Lower lobe of right lung (tissue), 2 donors: Measurements from ENCODE around the gene ACR. TPM values are rescaled to one million over a fixed set of nuclear protein-coding genes. Genes with fewer than 3 reads are reported as not detected.
"Not testable (repeated sequence)": the region's sequence is repeated elsewhere in the genome, so short reads cannot be mapped to it uniquely, and the experiment has no call there.

ENCODE experiments used
- ATAC-seq, 2 donors: fragments of 200-7000 bp; cut with Tn5 transposase; one replicate each; pipeline ENCODE4 v1.9.1; 2020 to 2022; ENCODE audit warnings: mild to moderate bottlenecking in 2 of 2, moderate library complexity in 2 of 2
- DNase-seq: peaks from one replicate; pipeline ENCODE4 v3.0.0-alpha.2; 2020
- H3K27ac ChIP-seq: fragments of 200-600 bp; one replicate; pipeline ENCODE4 v1.8.0; 2022
- H3K27me3 ChIP-seq: fragments of 200-600 bp; one replicate; pipeline ENCODE4 v1.8.0; 2022; ENCODE audit warnings: low read depth
- H3K36me3 ChIP-seq: fragments of 200-600 bp; one replicate; pipeline ENCODE4 v1.8.0; 2022; ENCODE audit warnings: mild to moderate bottlenecking
- H3K4me1 ChIP-seq: fragments of 200-600 bp; one replicate; pipeline ENCODE4 v1.8.0; 2022
- H3K4me3 ChIP-seq: fragments of 200-600 bp; one replicate; pipeline ENCODE4 v1.8.0; 2022; ENCODE audit warnings: mild to moderate bottlenecking
- H3K9me3 ChIP-seq: fragments of 200-600 bp; one replicate; pipeline ENCODE4 v1.8.0; 2022
- intact Hi-C: fragments of 100-400 bp; cut with DNase I; formaldehyde crosslinking; loops from one replicate; pipeline ENCODE4 v1.11.0; 2022
- total RNA-seq: library from RNA; stranded (reverse); fragmentation: NEBNext Ultra II Directional; extraction: Animal tissue kit (Norgen Biotek cat#: 25700); gene quantifications from one replicate; pipeline ENCODE4 v1.2.1, GENCODE V29; 2021
- TF ChIP-seq, protein P1 (sequence below): fragments of 200-600 bp; IDR thresholded peaks from one replicate; pipeline ENCODE4 v1.8.0; 2022; ENCODE audit warnings: antibody characterized with exemption, mild to moderate bottlenecking
- donor health status: DM: no; HTN: yes; CAD: no; lungs with severe emphysema.

The ACR gene
- total RNA-seq, 1 donor from 2014 or later, result 0.62 TPM

DNA sequence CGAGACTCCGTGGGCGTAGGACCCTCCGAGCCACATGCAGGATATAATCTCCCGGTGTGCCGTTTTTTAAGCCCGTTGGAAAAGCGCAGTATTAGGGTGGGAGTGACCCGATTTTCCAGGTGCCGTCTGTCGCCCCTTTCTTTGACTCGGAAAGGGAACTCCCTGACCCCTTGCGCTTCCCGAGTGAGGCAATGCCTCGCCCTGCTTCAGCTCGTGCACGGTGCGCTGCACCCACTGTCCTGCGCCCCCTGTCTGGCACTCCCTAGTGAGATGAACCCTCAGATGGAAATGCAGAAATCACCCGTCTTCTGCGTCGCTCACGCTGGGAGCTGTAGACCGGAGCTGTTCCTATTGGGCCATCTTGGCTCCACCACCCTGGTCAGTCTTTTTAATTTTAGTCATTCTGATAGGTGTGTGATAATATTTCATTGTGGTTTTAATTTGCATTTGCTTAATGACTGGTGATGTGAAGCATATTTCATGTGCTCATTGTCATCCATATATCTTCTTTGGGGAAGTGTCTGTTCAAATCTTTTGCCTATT lies 19.0 kb downstream of the ACR start:
- H3K27me3 ChIP-seq, H3K36me3 ChIP-seq, intact Hi-C loops, H3K9me3 ChIP-seq, DNase-seq: not testable (repeated sequence)
- peak overlapping the region; percentile 59 for H3K4me3 ChIP-seq
- peak overlapping the region; percentile 61 for H3K27ac ChIP-seq
- TF ChIP-seq, protein P1, sequence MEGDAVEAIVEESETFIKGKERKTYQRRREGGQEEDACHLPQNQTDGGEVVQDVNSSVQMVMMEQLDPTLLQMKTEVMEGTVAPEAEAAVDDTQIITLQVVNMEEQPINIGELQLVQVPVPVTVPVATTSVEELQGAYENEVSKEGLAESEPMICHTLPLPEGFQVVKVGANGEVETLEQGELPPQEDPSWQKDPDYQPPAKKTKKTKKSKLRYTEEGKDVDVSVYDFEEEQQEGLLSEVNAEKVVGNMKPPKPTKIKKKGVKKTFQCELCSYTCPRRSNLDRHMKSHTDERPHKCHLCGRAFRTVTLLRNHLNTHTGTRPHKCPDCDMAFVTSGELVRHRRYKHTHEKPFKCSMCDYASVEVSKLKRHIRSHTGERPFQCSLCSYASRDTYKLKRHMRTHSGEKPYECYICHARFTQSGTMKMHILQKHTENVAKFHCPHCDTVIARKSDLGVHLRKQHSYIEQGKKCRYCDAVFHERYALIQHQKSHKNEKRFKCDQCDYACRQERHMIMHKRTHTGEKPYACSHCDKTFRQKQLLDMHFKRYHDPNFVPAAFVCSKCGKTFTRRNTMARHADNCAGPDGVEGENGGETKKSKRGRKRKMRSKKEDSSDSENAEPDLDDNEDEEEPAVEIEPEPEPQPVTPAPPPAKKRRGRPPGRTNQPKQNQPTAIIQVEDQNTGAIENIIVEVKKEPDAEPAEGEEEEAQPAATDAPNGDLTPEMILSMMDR, result peak; percentile 50
- H3K4me1 ChIP-seq, result peaks cover 13% of the 10 kb centered on the region
- peak in 1 of 2 donors; percentile 18 for ATAC-seq

DNA sequence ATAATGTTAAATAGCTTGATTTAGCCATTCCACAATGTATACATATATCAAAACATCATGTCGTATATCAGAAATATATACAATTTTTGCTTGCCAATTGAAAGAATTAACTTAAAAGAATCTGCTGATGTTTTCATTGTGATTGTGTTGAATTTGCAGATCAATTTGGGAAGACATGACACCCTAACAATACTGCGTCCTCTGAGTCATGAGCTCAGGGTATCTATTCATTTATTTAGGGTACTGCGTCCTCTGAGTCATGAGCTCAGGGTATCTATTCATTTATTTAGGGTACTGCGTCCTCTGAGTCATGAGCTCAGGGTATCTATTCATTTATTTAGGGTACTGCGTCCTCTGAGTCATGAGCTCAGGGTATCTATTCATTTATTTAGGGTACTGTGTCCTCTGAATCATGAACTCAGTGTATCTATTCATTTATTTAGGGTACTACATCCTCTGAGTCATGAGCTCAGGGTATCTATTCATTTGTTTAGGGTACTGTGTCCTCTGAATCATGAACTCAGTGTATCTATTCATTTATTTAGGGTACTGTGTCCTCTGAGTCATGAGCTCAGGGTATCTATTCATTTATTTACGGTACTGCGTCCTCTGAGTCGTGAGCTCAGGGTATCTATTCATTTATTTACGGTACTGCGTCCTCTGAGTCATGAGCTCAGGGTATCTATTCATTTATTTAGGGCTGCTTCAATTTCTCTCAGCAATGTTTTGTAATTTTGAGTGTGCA lies 21.8 kb downstream of the ACR start:
- H3K9me3 ChIP-seq, DNase-seq, H3K27me3 ChIP-seq, H3K36me3 ChIP-seq, ATAC-seq, H3K27ac ChIP-seq, intact Hi-C loops, H3K4me3 ChIP-seq: not testable (repeated sequence)
- H3K4me1 ChIP-seq, result peaks cover 13% of the 10 kb centered on the region

DNA sequence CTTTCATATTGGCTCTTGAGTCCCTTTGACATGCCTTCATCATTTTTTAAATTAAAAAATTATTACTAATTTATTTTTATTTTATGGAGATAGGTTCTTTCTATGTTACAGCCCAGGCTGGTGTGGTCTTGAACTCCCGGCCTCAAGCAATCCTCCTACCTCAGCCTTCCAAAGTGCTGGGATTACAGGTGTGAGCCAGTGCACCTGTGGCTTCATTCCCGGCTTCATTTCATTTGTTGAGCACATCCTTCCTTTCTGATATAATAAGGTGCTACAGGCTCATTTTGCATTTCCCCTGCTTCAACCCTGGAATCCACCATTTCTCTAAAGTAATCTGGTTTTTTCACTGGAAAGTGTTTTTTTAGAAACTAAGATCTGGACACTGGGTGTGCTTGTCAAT lies 23.8 kb downstream of the ACR start:
- DNase-seq, intact Hi-C loops, H3K4me3 ChIP-seq, ATAC-seq, H3K36me3 ChIP-seq, H3K27ac ChIP-seq, H3K27me3 ChIP-seq, H3K9me3 ChIP-seq: not testable (repeated sequence)
- peaks cover 12% of the 10 kb centered on the region for H3K4me1 ChIP-seq

DNA sequence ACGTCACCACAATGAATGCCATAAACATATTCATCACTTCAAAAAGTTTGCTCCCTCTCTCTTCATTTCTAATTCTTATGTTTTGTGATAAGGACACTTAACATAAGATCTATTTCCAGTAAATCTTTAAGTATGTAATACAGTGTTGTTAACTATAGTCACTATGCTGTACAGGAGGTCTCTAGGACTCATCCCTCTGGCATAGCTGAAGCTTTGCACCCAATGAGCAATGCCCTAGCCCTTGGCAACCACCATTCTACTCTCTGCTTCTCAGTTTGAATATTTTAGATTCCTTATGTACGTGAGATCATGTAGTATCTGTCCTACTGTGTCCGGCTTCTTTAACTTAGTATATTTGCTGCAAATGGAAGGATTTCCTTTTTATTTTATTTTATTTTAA lies 26.3 kb downstream of the ACR start:
- H3K27ac ChIP-seq, ATAC-seq, DNase-seq, H3K27me3 ChIP-seq, H3K4me3 ChIP-seq, intact Hi-C loops, H3K9me3 ChIP-seq, H3K4me1 ChIP-seq, H3K36me3 ChIP-seq: not testable (repeated sequence)

DNA sequence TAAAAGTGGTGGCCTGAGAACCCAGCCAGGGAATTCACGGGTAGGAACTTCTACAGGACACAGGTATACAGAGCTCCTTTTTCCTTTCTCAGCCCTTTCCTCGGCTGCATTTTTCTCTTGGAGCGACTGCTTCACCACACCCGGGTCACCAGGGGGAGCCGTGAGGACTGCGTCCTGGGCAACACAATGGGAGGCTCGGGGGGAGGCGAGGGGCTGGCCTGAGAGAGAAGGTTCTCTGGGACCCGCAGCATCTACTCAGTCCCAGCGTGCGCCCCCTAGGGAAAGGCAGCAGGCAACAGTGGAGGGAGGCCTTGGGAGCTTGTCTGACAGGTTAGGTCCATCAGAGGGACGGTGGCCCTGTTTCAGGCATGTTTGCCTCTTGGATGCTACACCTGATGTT lies 37.1 kb downstream of the ACR start:
- H3K36me3 ChIP-seq, H3K27ac ChIP-seq, H3K4me3 ChIP-seq, H3K27me3 ChIP-seq, H3K4me1 ChIP-seq, H3K9me3 ChIP-seq, intact Hi-C loops: not testable (repeated sequence)
- DNase-seq (peak; percentile 59), ATAC-seq (peak; percentile 61 to 71)
- TF ChIP-seq, protein P1, result peak; percentile 37

DNA sequence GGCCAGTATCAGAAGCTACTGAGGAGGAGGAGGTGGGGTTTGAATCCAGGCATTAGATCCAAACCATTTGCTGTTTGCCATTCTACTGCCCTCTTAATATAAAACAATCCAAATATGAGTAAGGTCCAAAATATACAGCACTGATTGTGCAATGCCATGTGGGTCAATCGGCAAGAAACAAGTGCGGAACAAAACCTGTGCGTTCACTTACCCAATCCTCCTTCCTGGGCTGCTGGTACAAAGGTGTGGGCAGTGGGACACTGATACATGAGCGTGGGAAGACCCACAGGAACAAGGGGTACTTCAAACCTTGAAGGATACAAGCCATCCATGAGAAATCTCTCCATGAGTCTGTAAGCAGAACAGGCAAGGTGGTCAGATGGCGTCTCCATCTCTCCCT lies 39.6 kb downstream of the ACR start:
- DNase-seq, intact Hi-C loops, H3K36me3 ChIP-seq, H3K27me3 ChIP-seq, H3K4me1 ChIP-seq, H3K9me3 ChIP-seq, H3K4me3 ChIP-seq, H3K27ac ChIP-seq: not testable (repeated sequence)
- ATAC-seq, result peak in 1 of 2 donors; percentile 72

DNA sequence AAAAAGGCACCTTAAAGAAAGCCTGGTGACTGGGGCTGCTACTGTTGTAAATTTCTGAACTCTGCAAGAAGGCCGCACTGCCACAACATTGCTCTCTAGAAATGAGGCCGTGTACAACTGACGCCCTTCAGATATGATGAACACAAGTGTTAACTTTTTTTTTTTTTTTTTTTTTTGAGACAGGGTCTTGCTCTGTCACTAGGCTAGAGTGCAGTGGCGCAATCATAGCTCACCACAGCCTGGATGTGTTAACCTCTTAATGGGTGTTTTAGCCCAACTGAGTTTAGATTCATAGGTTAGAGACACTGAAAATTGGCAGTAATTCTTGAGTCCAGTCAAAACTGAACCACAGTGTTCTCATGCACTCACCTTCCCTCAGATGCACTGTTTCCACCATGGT lies 42.2 kb downstream of the ACR start:
- H3K36me3 ChIP-seq, H3K27ac ChIP-seq, DNase-seq, intact Hi-C loops, H3K27me3 ChIP-seq, ATAC-seq, H3K9me3 ChIP-seq, H3K4me1 ChIP-seq, H3K4me3 ChIP-seq: not testable (repeated sequence)

DNA sequence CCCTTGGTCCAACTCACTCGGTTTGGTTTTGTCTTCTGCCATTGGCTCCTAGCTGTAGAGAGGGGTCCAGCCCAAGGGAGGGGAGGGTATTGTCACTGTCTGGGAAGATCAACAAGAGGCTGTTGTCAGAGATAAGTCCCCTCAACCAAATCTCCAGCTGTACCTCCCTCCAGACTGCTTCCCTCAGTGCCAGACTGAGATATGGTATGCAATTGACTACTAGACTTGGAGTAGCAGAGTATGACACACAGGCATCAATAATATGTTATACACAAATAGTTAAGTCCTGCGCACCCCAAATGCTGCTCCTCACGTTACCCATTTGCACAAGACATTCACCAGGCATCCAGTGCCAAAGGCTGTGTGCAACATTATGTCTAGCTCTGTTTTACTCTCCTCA lies 44.2 kb downstream of the ACR start:
- H3K27me3 ChIP-seq, H3K27ac ChIP-seq, DNase-seq, H3K4me3 ChIP-seq, intact Hi-C loops, H3K9me3 ChIP-seq, H3K4me1 ChIP-seq, ATAC-seq, H3K36me3 ChIP-seq: not testable (repeated sequence)

DNA sequence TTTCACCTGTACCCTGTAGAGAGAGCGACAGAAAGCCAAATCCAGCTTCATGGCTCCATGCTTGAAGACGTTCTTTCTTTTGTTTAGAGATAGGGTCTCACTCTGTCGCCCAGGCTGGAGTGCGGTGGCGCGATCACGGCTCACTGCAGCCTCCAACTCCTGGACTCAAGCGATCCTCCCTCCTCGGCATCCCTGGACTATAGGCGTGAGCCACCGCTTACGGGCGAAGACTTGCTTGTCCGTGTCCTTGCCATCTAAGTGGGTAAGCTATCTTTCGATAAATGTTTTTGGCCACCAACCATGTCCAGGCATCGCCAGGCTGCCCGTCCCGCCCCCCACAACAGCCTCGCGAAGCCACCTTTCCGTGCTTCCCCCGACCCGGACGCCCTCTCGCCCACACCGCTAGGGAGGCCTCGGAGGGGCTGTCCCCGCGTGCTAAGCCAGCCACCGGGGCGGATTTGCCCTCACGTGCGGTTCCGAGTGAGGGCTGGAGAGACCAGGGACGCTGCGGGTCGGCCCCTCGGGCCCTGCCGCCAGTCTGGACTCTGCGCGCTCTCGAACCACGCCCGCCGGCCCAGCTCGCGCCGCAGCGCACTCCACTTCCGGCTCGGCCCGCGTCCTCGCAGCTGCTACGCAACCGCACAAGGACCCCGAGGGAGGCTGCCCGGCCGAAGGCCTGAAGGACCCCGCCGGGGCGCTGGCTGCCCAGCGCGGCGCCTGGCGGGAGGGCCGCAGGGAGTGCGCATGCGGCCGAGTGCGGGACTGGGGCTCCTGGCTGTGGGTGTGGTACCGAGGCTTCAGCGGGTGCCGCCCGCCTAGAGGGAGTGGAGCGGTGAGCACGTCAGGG lies 45.3 kb downstream of the ACR start, which contains the start of gene RABL2B:
Gene RABL2B, minus strand, starts transcription at position 604 of the 847 bp plus-strand sequence. CDS start 1,342 bp downstream, outside the sequence.
- intact Hi-C loops, H3K27ac ChIP-seq: not testable (repeated sequence)

DNA sequence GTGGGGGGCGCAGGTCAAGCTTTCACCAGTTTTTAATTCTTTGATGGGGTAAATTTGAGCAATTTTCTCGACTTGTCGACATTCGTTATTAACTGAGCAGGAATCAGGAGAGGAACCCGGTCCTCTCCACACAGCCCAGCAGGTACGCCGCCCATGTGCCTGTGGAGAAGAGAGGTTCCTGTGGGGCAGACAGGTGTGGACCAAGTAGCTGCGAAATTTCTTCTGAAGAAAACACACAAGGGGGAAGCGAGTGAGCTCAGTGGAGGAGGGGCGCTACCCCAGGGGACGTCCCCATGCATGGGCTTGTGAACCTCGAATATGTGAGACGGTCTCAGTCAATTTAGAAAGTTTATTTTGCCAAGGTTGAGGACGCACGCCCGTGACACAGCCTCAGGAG lies 45.9 kb downstream of the ACR start:
- peak; percentile 48 to 51 for ATAC-seq

More for the DNA sequence above, 45.3 kb downstream of the ACR start, which contains the start of gene RABL2B:
- ATAC-seq (peak; percentile 99), DNase-seq (peak; percentile 94)
- H3K9me3 ChIP-seq, H3K4me1 ChIP-seq, H3K36me3 ChIP-seq, H3K27me3 ChIP-seq: not testable (repeated sequence)
- H3K4me3 ChIP-seq, result peak within 1 kb of the TSS; percentile 62

DNA sequence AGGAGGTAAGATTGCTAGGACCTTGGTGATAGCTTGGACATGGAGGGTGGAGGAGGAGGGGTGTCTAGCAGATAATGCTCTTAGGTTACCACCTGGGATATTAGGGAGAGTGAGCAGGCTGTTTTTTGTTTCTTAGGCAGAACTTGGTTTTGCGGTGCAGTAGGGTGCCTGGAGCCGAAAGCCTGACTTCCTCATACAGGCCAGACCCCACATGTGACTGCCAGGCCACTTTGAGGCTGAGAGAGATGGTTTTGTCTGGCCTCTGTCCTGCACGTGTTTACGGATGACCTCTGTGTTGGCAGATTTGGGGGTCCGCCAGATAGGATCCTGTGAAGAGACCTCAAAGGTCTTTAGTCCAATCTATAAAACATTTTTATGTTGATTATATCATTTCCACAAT lies 47.3 kb downstream of the ACR start:
- H3K36me3 ChIP-seq, intact Hi-C loops, H3K4me1 ChIP-seq, ATAC-seq, H3K9me3 ChIP-seq, H3K4me3 ChIP-seq, H3K27me3 ChIP-seq, H3K27ac ChIP-seq: not testable (repeated sequence)
- peak; percentile 45 for DNase-seq

More for the DNA sequence above, 45.9 kb downstream of the ACR start:
- peak overlapping the region; percentile 62 for H3K4me3 ChIP-seq
- intact Hi-C loops, DNase-seq, H3K27me3 ChIP-seq, H3K4me1 ChIP-seq, H3K36me3 ChIP-seq, H3K9me3 ChIP-seq, H3K27ac ChIP-seq: not testable (repeated sequence)
